ENCODE measurements around the gene TEX9. TPM values are rescaled to one million over a fixed set of nuclear protein-coding genes. Genes with fewer than 3 reads are reported as not detected.

Gene TEX9
- total and polyA plus RNA-seq, 2 of the 4 experiments (the other 2 are of a cell fraction), result 0.63 to 1.4 TPM

GRCh38 chr15:56469483-56469882 is 104.3 kb downstream of the TEX9 start:
- Histone ChIP-seq H3K79me1 (ENCODE audit: low read depth in 1 of 2, low read length in 2 of 2) (no peaks in the 10 kb centered on the region), H2BK120ac (ENCODE audit: low read depth, low read length) (no peak overlapping the region), H3K4me3 (ENCODE audit: insufficient read depth, low read depth, low read length) (no peak overlapping the region), H4K20me1 (ENCODE audit: insufficient read depth, low read length) (no peaks in the 10 kb centered on the region), H2AFZ (replicated peaks; ENCODE audit: low read length, poor library complexity) (no peak overlapping the region), H3K4me1 (ENCODE audit: control insufficient read depth, insufficient read depth, low read length) (no peaks in the 10 kb centered on the region), H3K4me2 (ENCODE audit: low read depth, low read length) (no peak overlapping the region), H3K56ac (ENCODE audit: extremely low read depth, insufficient read depth, low read length) (no peak overlapping the region), H2AK5ac (ENCODE audit: low read depth, low read length) (no peak overlapping the region), H2BK5ac (ENCODE audit: low read depth, low read length, poor library complexity, severe bottlenecking) (no peak overlapping the region), H3K14ac (replicated peaks; ENCODE audit: low read depth, low read length) (no peak overlapping the region), H2BK15ac (ENCODE audit: low read depth, low read length) (no peak overlapping the region), H3K36me3 (ENCODE audit: control insufficient read depth, insufficient read depth, low read length) (no peaks in the 10 kb centered on the region), H3K23ac (ENCODE audit: low read depth, low read length) (no peak overlapping the region), H3K9ac (ENCODE audit: low read depth, low read length) (no peak overlapping the region), H3K4ac (ENCODE audit: low read depth, low read length) (no peak overlapping the region), H3K27ac (ENCODE audit: insufficient read depth, low read length) (no peak overlapping the region), H3K9me1 (ENCODE audit: insufficient read depth, low read length) (no peaks in the 10 kb centered on the region), H3K9me3 (ENCODE audit: control insufficient read depth, insufficient read depth, low read length) (no peaks in the 10 kb centered on the region), H2AK9ac (replicated peaks; ENCODE audit: low read depth, low read length, poor library complexity) (no peak overlapping the region), H4K5ac (ENCODE audit: low read depth, low read length) (no peak overlapping the region), H4K91ac (ENCODE audit: insufficient read depth, low read depth, low read length) (no peak overlapping the region), H4K8ac (ENCODE audit: low read depth in 2 of 2, low read length in 2 of 2) (no peak overlapping the region), H3K27me3 (ENCODE audit: control insufficient read depth, insufficient read depth, low read length) (peaks cover 7% of the 10 kb centered on the region), H2BK20ac (ENCODE audit: low read depth, low read length) (no peak overlapping the region), H3K18ac (ENCODE audit: low read depth, low read length) (no peak overlapping the region)
- TF ChIP-seq RFX5 (IDR thresholded peaks at IDR 0.05; ENCODE audit: low read depth, low read length), result no peak
- TF ChIP-seq CHD1 (IDR thresholded peaks at IDR 0.05; ENCODE audit: low read depth, low read length), result no peak
- TF ChIP-seq RCOR1 (IDR thresholded peaks at IDR 0.05; ENCODE audit: insufficient replicate concordance, low read length), result no peak
- TF ChIP-seq BHLHE40 (IDR thresholded peaks at IDR 0.05; ENCODE audit: low read depth, low read length), result no peak
- TF ChIP-seq FOS (IDR thresholded peaks at IDR 0.05; ENCODE audit: low read depth, low read length), result no peak
- ChIA-PET POLR2A (ENCODE audit: unreplicated experiment) (no interaction called here), CTCF (no interaction called here)
- no peak for ATAC-seq (ENCODE audit: low read depth)
- no TSS peak for BruUV-seq (replicated peaks)
- intact Hi-C loops (cut with micrococcal nuclease) (no loop called here), dilution Hi-C loops (cut with HindIII; ENCODE audit: low sequenced_read_pairs, unreplicated experiment) (no loop called here), in situ Hi-C loops (cut with MboI; ENCODE audit: low sequenced_read_pairs) (no loop called here)
- DNase-seq, result no peak
